Spleen (tissue), 7 donors: ENCODE results near the gene CYP4F3.

Source experiments
- CTCF ChIP-seq, 11 experiments: fragments of 200-600 bp in 7 of 11; fragments of 450-650 bp in 4 of 11; sonication (generic) in 4 of 11; IDR thresholded peaks in 8 of 11; conservative IDR thresholded peaks in 3 of 11; 1 replicate in 7 of 11; 2 replicates in 4 of 11; pipeline versions ENCODE4 v1.4.0 to v1.8.0; 2016 to 2021; ENCODE audit warnings: antibody characterized with exemption in 11 of 11, inconsistent platforms in 4 of 11, mild to moderate bottlenecking in 1 of 11
- POLR2A ChIP-seq, 3 donors: fragments of 450-650 bp; IDR thresholded peaks; one replicate each; pipeline ENCODE4 v1.5.1; 2017; ENCODE audit warnings: antibody characterized with exemption in 3 of 3, mild to moderate bottlenecking in 1 of 3
- donor health status: DM: no; HTN: no; CAD: no; lungs with moderate emphysema.
- donor health status: DM: no; HTN: no; CAD: no.
- donor health status: DM: no; HTN: no; CAD: no.

- TF ChIP-seq CTCF (IDR thresholded peaks at IDR 0.05 in 8 of 11, conservative IDR thresholded peaks at IDR 0.05 in 3 of 11) (no peak), POLR2A (IDR thresholded peaks at IDR 0.05) (no peak)
These were observed 44.1 kb downstream of the CYP4F3 start for GRCh38 chr19:15684828-15685227.
